Endothelial cell of umbilical vein (primary cell): Measurements from ENCODE around the gene ERMN. TPM values are rescaled to one million over a fixed set of nuclear protein-coding genes. Genes with fewer than 3 reads are reported as not detected.

ENCODE experiments used
- BruUV-seq: library from RNA; stranded (reverse); fragments of 400-500 nt; replicated peaks from 2 replicates; lab custom pipeline; 2021; lab: Mats Ljungman, UMichigan
- CTCF ChIA-PET: fragments of 300-600, 350-600 bp; sonication (Branson Sonifier 250); formaldehyde crosslinking; loops from one replicate; lab custom pipeline; 2021; ENCODE audit warnings: antibody characterized with exemption, inconsistent platforms; lab: Charles Lee
- POLR2A ChIA-PET: fragments of 300-600, 350-600 bp; sonication (Branson Sonifier 250); formaldehyde crosslinking; loops from one replicate; lab custom pipeline; 2021; ENCODE audit warnings: antibody characterized with exemption, inconsistent platforms; lab: Charles Lee
- DNase-seq: peaks from one replicate; pipeline ENCODE4 v3.0.0-alpha.2; 2011; ENCODE audit warnings: low read depth, low spot score
- FAIRE-seq: peaks from 2 replicates; lab custom pipeline; 2011; peaks lifted over from hg19 to GRCh38; lab: Jason Lieb, UNC
- H2AFZ ChIP-seq: 2 replicates; pipeline ENCODE4 v1.6.0; 2012; ENCODE audit warnings: low read depth, low read length, control low read depth, inconsistent platforms
- H3K27ac ChIP-seq: 2 replicates; pipeline ENCODE4 v1.5.1; 2011; ENCODE audit warnings: low read depth, mild to moderate bottlenecking, control low read depth, low read length, moderate library complexity; ENCODE audit not compliant: insufficient read depth
- H3K27me3 ChIP-seq, 2 experiments: 2 replicates each; pipeline versions ENCODE4 v1.6.0 to v1.6.1; 2011; ENCODE audit warnings: low read length in 2 of 2, mixed read lengths in 1 of 2; ENCODE audit not compliant: control insufficient read depth in 2 of 2, insufficient read depth in 2 of 2
- H3K36me3 ChIP-seq, 2 experiments: 2 replicates in 1 of 2; 3 replicates in 1 of 2; pipeline ENCODE4 v1.5.1; 2011; ENCODE audit warnings: low read length in 2 of 2, mild to moderate bottlenecking in 1 of 2, moderate library complexity in 1 of 2; ENCODE audit not compliant: control insufficient read depth in 2 of 2, insufficient read depth in 2 of 2; ENCODE audit errors: extremely low read depth in 1 of 2
- H3K4me1 ChIP-seq: 3 replicates; pipeline ENCODE4 v1.5.1; 2011; ENCODE audit warnings: mild to moderate bottlenecking, low read length; ENCODE audit not compliant: control insufficient read depth, insufficient read depth; ENCODE audit errors: extremely low read depth
- H3K4me2 ChIP-seq: 2 replicates; pipeline ENCODE4 v1.6.1; 2011; ENCODE audit warnings: low read length, control low read depth, mixed read lengths; ENCODE audit not compliant: insufficient read depth
- H3K4me3 ChIP-seq, 3 experiments: fragments of 200-600 bp in 1 of 3; sonication (generic), shearing (Covaris generic) in 1 of 3; replicated peaks in 1 of 3; 2 replicates each; pipeline ENCODE4 v1.5.1; 2011 to 2016; ENCODE audit warnings: control low read depth in 3 of 3, low read length in 3 of 3, mild to moderate bottlenecking in 2 of 3, inconsistent platforms in 1 of 3, low read depth in 1 of 3, moderate library complexity in 1 of 3; ENCODE audit not compliant: insufficient read depth in 1 of 3
- H3K79me2 ChIP-seq: 2 replicates; pipeline ENCODE4 v1.6.0; 2012; ENCODE audit warnings: low read length, inconsistent platforms; ENCODE audit not compliant: control insufficient read depth, insufficient read depth
- H3K9ac ChIP-seq: replicated peaks from 2 replicates; pipeline ENCODE3; 2011; ENCODE audit warnings: low read length, control low read depth; ENCODE audit not compliant: insufficient read depth; ENCODE audit errors: extremely low read depth
- H3K9me1 ChIP-seq: replicated peaks from 3 replicates; pipeline ENCODE4 v1.6.0; 2011; ENCODE audit warnings: mild to moderate bottlenecking, low read length; ENCODE audit not compliant: control insufficient read depth, insufficient read depth; ENCODE audit errors: extremely low read depth
- H3K9me3 ChIP-seq: replicated peaks from 2 replicates; pipeline ENCODE4 v1.5.1; 2012; ENCODE audit warnings: low read length, inconsistent platforms; ENCODE audit not compliant: control insufficient read depth, insufficient read depth
- H4K20me1 ChIP-seq: replicated peaks from 2 replicates; pipeline ENCODE3; 2011; ENCODE audit warnings: mild to moderate bottlenecking, low read length; ENCODE audit not compliant: control insufficient read depth, insufficient read depth; ENCODE audit errors: extremely low read depth
- EZH2 ChIP-seq: IDR thresholded peaks from 2 replicates; pipeline ENCODE4 v1.6.1; 2012; ENCODE audit warnings: borderline replicate concordance, low read depth, mild to moderate bottlenecking, moderate library complexity, low read length, inconsistent platforms; ENCODE audit not compliant: severe bottlenecking
- FOS ChIP-seq: IDR thresholded peaks from 2 replicates; pipeline ENCODE4 v1.6.1; 2011; ENCODE audit warnings: mild to moderate bottlenecking, low read length, moderate library complexity, borderline replicate concordance; ENCODE audit not compliant: insufficient read depth
- GATA2 ChIP-seq: IDR thresholded peaks from 2 replicates; pipeline ENCODE4 v1.7.0; 2011; ENCODE audit warnings: low read depth, mild to moderate bottlenecking, moderate library complexity, mixed read lengths, low read length; ENCODE audit not compliant: insufficient read length, insufficient read depth
- JUN ChIP-seq: IDR thresholded peaks from 2 replicates; pipeline ENCODE4 v1.6.1; 2011; ENCODE audit warnings: borderline replicate concordance, low read depth; ENCODE audit not compliant: insufficient read length, insufficient read depth
- MAX ChIP-seq: IDR thresholded peaks from 2 replicates; pipeline ENCODE4 v1.6.1; 2011; ENCODE audit not compliant: insufficient read depth, insufficient read length
- MYC ChIP-seq: IDR thresholded peaks from one replicate; pipeline ENCODE4 v1.6.1; 2011; ENCODE audit warnings: mild to moderate bottlenecking, low read depth, low read length
- POLR2A ChIP-seq: IDR thresholded peaks from 2 replicates; pipeline ENCODE4 v1.6.1; 2012; ENCODE audit warnings: low read depth, mild to moderate bottlenecking, control low read depth, low read length
- POLR2AphosphoS5 ChIP-seq: IDR thresholded peaks from 2 replicates; pipeline ENCODE4 v1.6.1; 2012; ENCODE audit warnings: low read depth, mild to moderate bottlenecking, control low read depth, low read length, moderate library complexity; ENCODE audit not compliant: insufficient read depth
- dilution Hi-C: fragments of 300-500 bp; cut with MboI; formaldehyde crosslinking; loops from one replicate; pipeline ENCODE4 v1.15.0; 2019; ENCODE audit warnings: low sequenced_read_pairs; ENCODE audit not compliant: extremely low pct_ligation_motif_present
- intact Hi-C: fragments of 100-400 bp; cut with micrococcal nuclease; formaldehyde crosslinking; loops from one replicate; pipeline ENCODE4 v1.10.0; 2022
- polyA plus RNA-seq, 4 experiments: library from polyadenylated mRNA; depleted of rRNA in 3 of 4; stranded (reverse) in 3 of 4; unstranded in 1 of 4; fragments of >200 nt; gene quantifications; 2 replicates each; pipeline versions ENCODE4 v1.2.1 to v1.2.3, GENCODE V29; 2011 to 2012; ENCODE audit warnings: missing spikeins in 1 of 4
- total RNA-seq: library from RNA; stranded (reverse); gene quantifications from 2 replicates; pipeline ENCODE4 v1.2.3, GENCODE V29; 2021
- TF ChIP-seq, protein P1 (sequence below), 2 donors: IDR thresholded peaks; 1 replicate in 1 of 2; 2 replicates in 1 of 2; pipeline ENCODE4 v1.5.1; 2011; ENCODE audit warnings: low read length in 2 of 2, mild to moderate bottlenecking in 2 of 2, moderate library complexity in 2 of 2, control low read depth in 1 of 2, inconsistent platforms in 1 of 2, low read depth in 1 of 2; ENCODE audit not compliant: insufficient read depth in 1 of 2; ENCODE audit errors: extremely low read depth in 1 of 2

The ERMN gene
- total and polyA plus RNA-seq, 2 donors (not counting 3 experiments of a cell fraction or from before 2014, with no cell fraction given) = not detected

GRCh38 chr2:157291018-157291417 is 34.6 kb downstream of the ERMN start:
- Histone ChIP-seq H3K4me3 (no peak overlapping the region), H3K4me1 (no peaks in the 10 kb centered on the region), H3K36me3 (no peaks in the 10 kb centered on the region), H3K27me3 (no peaks in the 10 kb centered on the region), H3K27ac (no peak overlapping the region), H4K20me1 (no peaks in the 10 kb centered on the region), H3K4me2 (no peak overlapping the region), H3K79me2 (no peaks in the 10 kb centered on the region), H3K9ac (no peak overlapping the region), H2AFZ (no peak overlapping the region), H3K9me1 (no peaks in the 10 kb centered on the region), H3K9me3 (no peaks in the 10 kb centered on the region)
- TF ChIP-seq POLR2AphosphoS5 = no peak
- TF ChIP-seq MYC = no peak
- TF ChIP-seq, protein P1, sequence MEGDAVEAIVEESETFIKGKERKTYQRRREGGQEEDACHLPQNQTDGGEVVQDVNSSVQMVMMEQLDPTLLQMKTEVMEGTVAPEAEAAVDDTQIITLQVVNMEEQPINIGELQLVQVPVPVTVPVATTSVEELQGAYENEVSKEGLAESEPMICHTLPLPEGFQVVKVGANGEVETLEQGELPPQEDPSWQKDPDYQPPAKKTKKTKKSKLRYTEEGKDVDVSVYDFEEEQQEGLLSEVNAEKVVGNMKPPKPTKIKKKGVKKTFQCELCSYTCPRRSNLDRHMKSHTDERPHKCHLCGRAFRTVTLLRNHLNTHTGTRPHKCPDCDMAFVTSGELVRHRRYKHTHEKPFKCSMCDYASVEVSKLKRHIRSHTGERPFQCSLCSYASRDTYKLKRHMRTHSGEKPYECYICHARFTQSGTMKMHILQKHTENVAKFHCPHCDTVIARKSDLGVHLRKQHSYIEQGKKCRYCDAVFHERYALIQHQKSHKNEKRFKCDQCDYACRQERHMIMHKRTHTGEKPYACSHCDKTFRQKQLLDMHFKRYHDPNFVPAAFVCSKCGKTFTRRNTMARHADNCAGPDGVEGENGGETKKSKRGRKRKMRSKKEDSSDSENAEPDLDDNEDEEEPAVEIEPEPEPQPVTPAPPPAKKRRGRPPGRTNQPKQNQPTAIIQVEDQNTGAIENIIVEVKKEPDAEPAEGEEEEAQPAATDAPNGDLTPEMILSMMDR (IDR thresholded peaks at IDR 0.05; ENCODE audit: extremely low read depth in 1 of 2, insufficient read depth in 1 of 2, low read depth in 1 of 2, low read length in 2 of 2) = no peak
- TF ChIP-seq MAX = no peak
- no peak for TF ChIP-seq EZH2
- TF ChIP-seq JUN = no peak
- no peak for TF ChIP-seq FOS
- no peak for TF ChIP-seq POLR2A
- TF ChIP-seq GATA2 = no peak
- ChIA-PET POLR2A (no interaction called here), CTCF (no interaction called here)
- dilution Hi-C loops = no loop called here
- no peak for FAIRE-seq
- no TSS peak for BruUV-seq
- DNase-seq = no peak
- intact Hi-C loops = no loop called here
